HepG2 (cell line): ENCODE results near the gene GPC3. TPM values are rescaled to one million over a fixed set of nuclear protein-coding genes. Genes with fewer than 3 reads are reported as not detected.

ENCODE experiments used
- ARNTL ChIP-seq: sonication (generic); formaldehyde crosslinking; IDR thresholded peaks from 2 replicates; pipeline ENCODE4 v1.4.0; 2020; ENCODE audit warnings: mild to moderate bottlenecking, missing genetic modification reagents
- CEBPG ChIP-seq: IDR thresholded peaks from 2 replicates; pipeline ENCODE4 v1.6.1; 2016
- CREB1 ChIP-seq, 2 experiments: fragments of 450-650 bp in 1 of 2; IDR thresholded peaks; 2 replicates each; pipeline ENCODE4 v1.6.1; 2016 to 2017; ENCODE audit warnings: control low read depth in 1 of 2, mild to moderate bottlenecking in 1 of 2, missing compliant biosample characterization in 1 of 2, missing genetic modification characterization in 1 of 2
- FOSL1 ChIP-seq: sonication (generic); formaldehyde crosslinking; IDR thresholded peaks from 2 replicates; pipeline ENCODE4 v1.9.0; 2021; ENCODE audit warnings: missing genetic modification reagents, borderline replicate concordance
- HDAC1 ChIP-seq: sonication (generic); formaldehyde crosslinking; IDR thresholded peaks from 2 replicates; pipeline ENCODE4 v1.5.1; 2020; ENCODE audit warnings: mild to moderate bottlenecking, missing genetic modification reagents
- MIXL1 ChIP-seq: IDR thresholded peaks from 2 replicates; pipeline ENCODE4 v1.6.1; 2016
- PHB2 ChIP-seq: fragments of 450-650 bp; IDR thresholded peaks from 2 replicates; pipeline ENCODE4 v1.6.1; 2018; ENCODE audit not compliant: partially characterized antibody
- PHF20 ChIP-seq: sonication (generic); formaldehyde crosslinking; IDR thresholded peaks from 2 replicates; pipeline ENCODE4 v1.5.0; 2020; ENCODE audit warnings: mild to moderate bottlenecking, missing genetic modification reagents
- PITX1 ChIP-seq: sonication (generic); formaldehyde crosslinking; IDR thresholded peaks from 2 replicates; pipeline ENCODE4 v1.5.1; 2020; ENCODE audit warnings: mild to moderate bottlenecking, missing genetic modification reagents
- RARA ChIP-seq: IDR thresholded peaks from 2 replicates; pipeline ENCODE4 v1.6.1; 2016; ENCODE audit warnings: missing genetic modification reagents, missing compliant biosample characterization
- SRY ChIP-seq: sonication (generic); formaldehyde crosslinking; IDR thresholded peaks from 2 replicates; pipeline ENCODE4 v1.8.0; 2022; ENCODE audit warnings: mild to moderate bottlenecking, missing genetic modification reagents
- TMF1 ChIP-seq: sonication (generic); formaldehyde crosslinking; IDR thresholded peaks from 2 replicates; pipeline ENCODE4 v1.8.1; 2022; ENCODE audit warnings: low read depth, missing genetic modification reagents
- ZMAT3 ChIP-seq: sonication (generic); formaldehyde crosslinking; conservative IDR thresholded peaks from 2 replicates; pipeline ENCODE4 v1.7.0; 2021; ENCODE audit warnings: missing genetic modification reagents
- ZNF3 ChIP-seq: IDR thresholded peaks from 2 replicates; pipeline ENCODE4 v1.7.0; 2017; ENCODE audit warnings: inconsistent platforms
- ZNF644 ChIP-seq: IDR thresholded peaks from 2 replicates; pipeline ENCODE4 v1.6.1; 2016; ENCODE audit warnings: low read depth
- polyA plus RNA-seq, 8 experiments: library from polyadenylated mRNA; depleted of rRNA in 3 of 8; stranded (reverse) in 7 of 8; unstranded in 1 of 8; fragments of >200 nt; fragmentation: Illumina TruSeq in 4 of 8; extraction: Trizol in 4 of 8; gene quantifications; 2 replicates each; pipeline versions ENCODE4 v1.2.1 to v1.2.3, GENCODE V29; 2011 to 2016; ENCODE audit warnings: low read depth in 4 of 8, missing spikeins in 1 of 8, mixed read lengths in 1 of 8; ENCODE audit not compliant: insufficient read depth in 1 of 8
- total RNA-seq, 5 experiments: library from RNA; depleted of rRNA; stranded (reverse); fragments of >200 nt; fragmentation: Illumina TruSeq; extraction: Trizol; gene quantifications; 2 replicates each; pipeline ENCODE4 v1.2.3, GENCODE V29; 2016; ENCODE audit warnings: low read depth in 1 of 5
- TF ChIP-seq, protein P1 (sequence below): sonication (generic); formaldehyde crosslinking; IDR thresholded peaks from 2 replicates; pipeline ENCODE4 v1.4.0; 2020; ENCODE audit warnings: low read depth, missing genetic modification reagents
- TF ChIP-seq, protein P2 (sequence below): IDR thresholded peaks from 2 replicates; pipeline ENCODE4 v1.6.1; 2012; ENCODE audit warnings: inconsistent platforms
- TF ChIP-seq, protein P3 (sequence below): sonication (generic); formaldehyde crosslinking; IDR thresholded peaks from 2 replicates; pipeline ENCODE4 v1.4.0; 2020; ENCODE audit warnings: missing genetic modification reagents
- TF ChIP-seq, protein P4 (sequence below), 2 experiments: fragments of 450-650 bp in 1 of 2; sonication (generic) in 1 of 2; formaldehyde crosslinking; IDR thresholded peaks; 2 replicates each; pipeline versions ENCODE4 v1.5.0 to v1.8.0; 2020 to 2022; ENCODE audit warnings: mild to moderate bottlenecking in 1 of 2, missing genetic modification reagents in 1 of 2
- TF ChIP-seq, protein P5 (sequence below): IDR thresholded peaks from 2 replicates; pipeline ENCODE4 v1.6.1; 2018; ENCODE audit warnings: missing genetic modification reagents, mild to moderate bottlenecking, missing compliant biosample characterization
- TF ChIP-seq, protein P6 (sequence below): sonication (generic); formaldehyde crosslinking; IDR thresholded peaks from 2 replicates; pipeline ENCODE4 v1.8.1; 2023; ENCODE audit warnings: missing genetic modification reagents, inconsistent platforms, borderline replicate concordance
- TF ChIP-seq, protein P7 (sequence below): IDR thresholded peaks from 2 replicates; pipeline ENCODE4 v1.6.1; 2016

The GPC3 gene
- total and polyA plus RNA-seq, 2 of the 13 experiments (the other 11 are each of a cell fraction or from before 2014, with no cell fraction given): 1,799 to 3,263 TPM

DNA sequence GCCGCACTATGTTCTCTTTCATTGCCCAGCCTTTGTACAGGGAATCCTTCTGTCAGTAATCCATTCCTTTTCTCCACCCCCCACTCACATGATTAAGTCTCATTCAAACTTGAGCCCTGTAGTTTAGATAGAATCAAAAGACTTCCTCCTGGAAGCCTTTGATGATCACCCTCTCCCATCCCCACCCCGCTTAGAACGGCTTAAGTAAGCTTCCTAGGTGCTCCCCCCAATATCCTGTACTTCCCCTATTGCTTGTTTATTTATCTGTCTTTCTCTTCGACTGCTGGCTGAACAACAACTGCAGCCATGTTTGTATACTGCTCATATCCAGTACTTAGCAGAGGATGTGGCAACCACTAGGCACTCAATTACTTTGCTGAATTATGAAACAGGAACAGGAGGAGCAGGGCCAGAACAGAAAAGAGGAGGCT is 38.5 kb upstream of the GPC3 start (continued):
- TF ChIP-seq, protein P1, sequence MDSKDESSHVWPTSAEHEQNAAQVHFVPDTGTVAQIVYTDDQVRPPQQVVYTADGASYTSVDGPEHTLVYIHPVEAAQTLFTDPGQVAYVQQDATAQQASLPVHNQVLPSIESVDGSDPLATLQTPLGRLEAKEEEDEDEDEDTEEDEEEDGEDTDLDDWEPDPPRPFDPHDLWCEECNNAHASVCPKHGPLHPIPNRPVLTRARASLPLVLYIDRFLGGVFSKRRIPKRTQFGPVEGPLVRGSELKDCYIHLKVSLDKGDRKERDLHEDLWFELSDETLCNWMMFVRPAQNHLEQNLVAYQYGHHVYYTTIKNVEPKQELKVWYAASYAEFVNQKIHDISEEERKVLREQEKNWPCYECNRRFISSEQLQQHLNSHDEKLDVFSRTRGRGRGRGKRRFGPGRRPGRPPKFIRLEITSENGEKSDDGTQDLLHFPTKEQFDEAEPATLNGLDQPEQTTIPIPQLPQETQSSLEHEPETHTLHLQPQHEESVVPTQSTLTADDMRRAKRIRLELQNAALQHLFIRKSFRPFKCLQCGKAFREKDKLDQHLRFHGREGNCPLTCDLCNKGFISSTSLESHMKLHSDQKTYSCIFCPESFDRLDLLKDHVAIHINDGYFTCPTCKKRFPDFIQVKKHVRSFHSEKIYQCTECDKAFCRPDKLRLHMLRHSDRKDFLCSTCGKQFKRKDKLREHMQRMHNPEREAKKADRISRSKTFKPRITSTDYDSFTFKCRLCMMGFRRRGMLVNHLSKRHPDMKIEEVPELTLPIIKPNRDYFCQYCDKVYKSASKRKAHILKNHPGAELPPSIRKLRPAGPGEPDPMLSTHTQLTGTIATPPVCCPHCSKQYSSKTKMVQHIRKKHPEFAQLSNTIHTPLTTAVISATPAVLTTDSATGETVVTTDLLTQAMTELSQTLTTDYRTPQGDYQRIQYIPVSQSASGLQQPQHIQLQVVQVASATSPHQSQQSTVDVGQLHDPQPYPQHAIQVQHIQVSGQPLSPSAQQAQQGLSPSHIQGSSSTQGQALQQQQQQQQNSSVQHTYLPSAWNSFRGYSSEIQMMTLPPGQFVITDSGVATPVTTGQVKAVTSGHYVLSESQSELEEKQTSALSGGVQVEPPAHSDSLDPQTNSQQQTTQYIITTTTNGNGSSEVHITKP (CRISPR knock-in tag): peak; percentile 41; the same call in 1 of the 2 replicates
- TF ChIP-seq, protein P2, sequence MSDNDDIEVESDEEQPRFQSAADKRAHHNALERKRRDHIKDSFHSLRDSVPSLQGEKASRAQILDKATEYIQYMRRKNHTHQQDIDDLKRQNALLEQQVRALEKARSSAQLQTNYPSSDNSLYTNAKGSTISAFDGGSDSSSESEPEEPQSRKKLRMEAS: no peak
- TF ChIP-seq, protein P3, sequence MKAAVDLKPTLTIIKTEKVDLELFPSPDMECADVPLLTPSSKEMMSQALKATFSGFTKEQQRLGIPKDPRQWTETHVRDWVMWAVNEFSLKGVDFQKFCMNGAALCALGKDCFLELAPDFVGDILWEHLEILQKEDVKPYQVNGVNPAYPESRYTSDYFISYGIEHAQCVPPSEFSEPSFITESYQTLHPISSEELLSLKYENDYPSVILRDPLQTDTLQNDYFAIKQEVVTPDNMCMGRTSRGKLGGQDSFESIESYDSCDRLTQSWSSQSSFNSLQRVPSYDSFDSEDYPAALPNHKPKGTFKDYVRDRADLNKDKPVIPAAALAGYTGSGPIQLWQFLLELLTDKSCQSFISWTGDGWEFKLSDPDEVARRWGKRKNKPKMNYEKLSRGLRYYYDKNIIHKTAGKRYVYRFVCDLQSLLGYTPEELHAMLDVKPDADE: no peak
- TF ChIP-seq ZNF3 (CRISPR knock-in tag): peak; percentile 74
- TF ChIP-seq PHF20 (CRISPR knock-in tag): no peak
- TF ChIP-seq CREB1 (IDR thresholded peaks at IDR 0.05): no peak
- peak; percentile 34; the same call in 1 of the 2 replicates for TF ChIP-seq CREB1 (CRISPR knock-in tag; IDR thresholded peaks at IDR 0.05)
- TF ChIP-seq, protein P4, sequence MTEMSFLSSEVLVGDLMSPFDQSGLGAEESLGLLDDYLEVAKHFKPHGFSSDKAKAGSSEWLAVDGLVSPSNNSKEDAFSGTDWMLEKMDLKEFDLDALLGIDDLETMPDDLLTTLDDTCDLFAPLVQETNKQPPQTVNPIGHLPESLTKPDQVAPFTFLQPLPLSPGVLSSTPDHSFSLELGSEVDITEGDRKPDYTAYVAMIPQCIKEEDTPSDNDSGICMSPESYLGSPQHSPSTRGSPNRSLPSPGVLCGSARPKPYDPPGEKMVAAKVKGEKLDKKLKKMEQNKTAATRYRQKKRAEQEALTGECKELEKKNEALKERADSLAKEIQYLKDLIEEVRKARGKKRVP (CRISPR knock-in tag; IDR thresholded peaks at IDR 0.05): peak in 1 of 2 experiments; percentile 72; a peak in 1 of 4 replicates
- no peak for TF ChIP-seq TMF1
- TF ChIP-seq, protein P5, sequence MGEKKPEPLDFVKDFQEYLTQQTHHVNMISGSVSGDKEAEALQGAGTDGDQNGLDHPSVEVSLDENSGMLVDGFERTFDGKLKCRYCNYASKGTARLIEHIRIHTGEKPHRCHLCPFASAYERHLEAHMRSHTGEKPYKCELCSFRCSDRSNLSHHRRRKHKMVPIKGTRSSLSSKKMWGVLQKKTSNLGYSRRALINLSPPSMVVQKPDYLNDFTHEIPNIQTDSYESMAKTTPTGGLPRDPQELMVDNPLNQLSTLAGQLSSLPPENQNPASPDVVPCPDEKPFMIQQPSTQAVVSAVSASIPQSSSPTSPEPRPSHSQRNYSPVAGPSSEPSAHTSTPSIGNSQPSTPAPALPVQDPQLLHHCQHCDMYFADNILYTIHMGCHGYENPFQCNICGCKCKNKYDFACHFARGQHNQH (CRISPR knock-in tag): peak; percentile 55; the same call in 1 of the 2 replicates
- no peak for TF ChIP-seq SRY
- TF ChIP-seq, protein P6, sequence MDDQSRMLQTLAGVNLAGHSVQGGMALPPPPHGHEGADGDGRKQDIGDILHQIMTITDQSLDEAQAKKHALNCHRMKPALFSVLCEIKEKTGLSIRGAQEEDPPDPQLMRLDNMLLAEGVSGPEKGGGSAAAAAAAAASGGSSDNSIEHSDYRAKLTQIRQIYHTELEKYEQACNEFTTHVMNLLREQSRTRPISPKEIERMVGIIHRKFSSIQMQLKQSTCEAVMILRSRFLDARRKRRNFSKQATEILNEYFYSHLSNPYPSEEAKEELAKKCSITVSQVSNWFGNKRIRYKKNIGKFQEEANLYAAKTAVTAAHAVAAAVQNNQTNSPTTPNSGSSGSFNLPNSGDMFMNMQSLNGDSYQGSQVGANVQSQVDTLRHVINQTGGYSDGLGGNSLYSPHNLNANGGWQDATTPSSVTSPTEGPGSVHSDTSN (CRISPR knock-in tag): no peak
- TF ChIP-seq ZNF644 (CRISPR knock-in tag): 0 out of 2 replicates have a peak, but pooled peaks have one; percentile 17
- peak; percentile 76 for TF ChIP-seq RARA
- peak; percentile 91 for TF ChIP-seq CEBPG (CRISPR knock-in tag)
- TF ChIP-seq ZMAT3 (CRISPR knock-in tag): no peak
- 0 out of 2 replicates have a peak, but pooled peaks have one; percentile 24 for TF ChIP-seq ARNTL
- no peak for TF ChIP-seq FOSL1 (CRISPR knock-in tag)
- TF ChIP-seq MIXL1 (CRISPR knock-in tag): peak; percentile 80; the same call in 1 of the 2 replicates
- TF ChIP-seq, protein P7, sequence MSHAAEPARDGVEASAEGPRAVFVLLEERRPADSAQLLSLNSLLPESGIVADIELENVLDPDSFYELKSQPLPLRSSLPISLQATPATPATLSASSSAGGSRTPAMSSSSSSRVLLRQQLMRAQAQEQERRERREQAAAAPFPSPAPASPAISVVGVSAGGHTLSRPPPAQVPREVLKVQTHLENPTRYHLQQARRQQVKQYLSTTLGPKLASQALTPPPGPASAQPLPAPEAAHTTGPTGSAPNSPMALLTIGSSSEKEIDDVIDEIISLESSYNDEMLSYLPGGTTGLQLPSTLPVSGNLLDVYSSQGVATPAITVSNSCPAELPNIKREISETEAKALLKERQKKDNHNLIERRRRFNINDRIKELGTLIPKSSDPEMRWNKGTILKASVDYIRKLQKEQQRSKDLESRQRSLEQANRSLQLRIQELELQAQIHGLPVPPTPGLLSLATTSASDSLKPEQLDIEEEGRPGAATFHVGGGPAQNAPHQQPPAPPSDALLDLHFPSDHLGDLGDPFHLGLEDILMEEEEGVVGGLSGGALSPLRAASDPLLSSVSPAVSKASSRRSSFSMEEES (CRISPR knock-in tag): peak; percentile 92
- peak; percentile 87 for TF ChIP-seq PITX1 (CRISPR knock-in tag)
- TF ChIP-seq HDAC1 (CRISPR knock-in tag): peak; percentile 48; the same call in 1 of the 2 replicates
- no peak for TF ChIP-seq PHB2
